GM12878 (cell line): ENCODE results near the gene PLEKHA5. TPM values are rescaled to one million over a fixed set of nuclear protein-coding genes. Genes with fewer than 3 reads are reported as not detected.

Source experiments
- ATAC-seq: fragments of 200-7000 bp; cut with Tn5 transposase; 3 replicates; pipeline ENCODE4 v1.9.1; 2020; ENCODE audit warnings: mild to moderate bottlenecking, moderate library complexity
- BruUV-seq: library from RNA; stranded (reverse); fragments of 400-500 nt; replicated peaks from 2 replicates; lab custom pipeline; 2021; lab: Mats Ljungman, UMichigan
- CTCF ChIA-PET: fragments of 300-600 bp; sonication (Branson Sonifier 250); formaldehyde crosslinking; extraction: SDS; loops from one replicate; lab custom pipeline; 2021; ENCODE audit warnings: inconsistent platforms; lab: Yijun Ruan, JAX
- POLR2A ChIA-PET: fragments of 350-600 bp; formaldehyde crosslinking; extraction: SDS; loops from one replicate; lab custom pipeline; 2021; ENCODE audit warnings: inconsistent platforms; lab: Charles Lee
- RAD21 ChIA-PET: fragments of 300-600 bp; sonication (Branson Sonifier 250); formaldehyde crosslinking; loops from one replicate; lab custom pipeline; 2023; ENCODE audit warnings: antibody characterized with exemption; ENCODE audit not compliant: unreplicated experiment; lab: Charles Lee
- SMC1A ChIA-PET: fragments of 300-600 bp; sonication (Branson Sonifier 250); formaldehyde crosslinking; loops from one replicate; lab custom pipeline; 2023; ENCODE audit not compliant: unreplicated experiment, uncharacterized antibody; lab: Charles Lee
- DNase-seq: peaks from one replicate; pipeline ENCODE4 v3.0.0-alpha.2; 2011; ENCODE audit warnings: low read depth, low spot score
- FAIRE-seq: peaks from 3 replicates; lab custom pipeline; 2011; peaks lifted over from hg19 to GRCh38; lab: Jason Lieb, UNC
- H2AFZ ChIP-seq: 2 replicates; pipeline ENCODE4 v1.6.0; 2011; ENCODE audit warnings: low read depth, low read length, control low read depth; ENCODE audit not compliant: control insufficient read depth
- H3K27ac ChIP-seq: 2 replicates; pipeline ENCODE4 v1.5.1; 2011; ENCODE audit warnings: control low read depth; ENCODE audit not compliant: control insufficient read depth, insufficient read depth
- H3K27me3 ChIP-seq, 2 experiments: replicated peaks in 1 of 2; 2 replicates each; pipeline versions ENCODE4 v1.6.0 to v1.6.1; 2011; ENCODE audit warnings: low read length in 1 of 2; ENCODE audit not compliant: control insufficient read depth in 2 of 2, insufficient read depth in 2 of 2
- H3K36me3 ChIP-seq, 2 experiments: 2 replicates each; pipeline ENCODE4 v1.5.1; 2011; ENCODE audit warnings: low read length in 1 of 2; ENCODE audit not compliant: control insufficient read depth in 2 of 2, insufficient read depth in 2 of 2
- H3K4me1 ChIP-seq: 2 replicates; pipeline ENCODE4 v1.6.1; 2011; ENCODE audit warnings: mild to moderate bottlenecking, low read length, moderate library complexity, mixed read lengths; ENCODE audit not compliant: control insufficient read depth, insufficient read depth
- H3K4me2 ChIP-seq: 2 replicates; pipeline ENCODE4 v1.6.0; 2011; ENCODE audit warnings: control low read depth; ENCODE audit not compliant: control insufficient read depth, insufficient read depth
- H3K4me3 ChIP-seq: fragments of 200-600 bp; sonication (generic); 2 replicates; pipeline ENCODE4 v1.5.1; 2016
- H3K79me2 ChIP-seq: 2 replicates; pipeline ENCODE4 v1.6.0; 2011; ENCODE audit warnings: low read length; ENCODE audit not compliant: control insufficient read depth, insufficient read depth
- H3K9ac ChIP-seq: 2 replicates; pipeline ENCODE4 v1.8.0; 2011; ENCODE audit warnings: low read length, control low read depth, mixed read lengths; ENCODE audit not compliant: control insufficient read depth, insufficient read depth
- H3K9me3 ChIP-seq: replicated peaks from 3 replicates; pipeline ENCODE4 v1.5.1; 2011; ENCODE audit warnings: mild to moderate bottlenecking, low read length; ENCODE audit not compliant: control insufficient read depth, insufficient read depth
- H4K20me1 ChIP-seq: 2 replicates; pipeline ENCODE4 v1.6.0; 2011; ENCODE audit not compliant: control insufficient read depth, insufficient read depth
- BMI1 ChIP-seq: fragments of 450-650 bp; IDR thresholded peaks from 2 replicates; pipeline ENCODE4 v1.6.1; 2016; ENCODE audit warnings: mild to moderate bottlenecking, moderate library complexity, borderline replicate concordance
- CBX5 ChIP-seq: sonication (generic); IDR thresholded peaks from 2 replicates; pipeline ENCODE4 v1.6.1; 2016; ENCODE audit warnings: low read depth, moderate library complexity, mild to moderate bottlenecking, inconsistent platforms
- CREM ChIP-seq: IDR thresholded peaks from 2 replicates; pipeline ENCODE4 v1.6.1; 2014; ENCODE audit warnings: antibody characterized with exemption, low read depth
- EED ChIP-seq: sonication (generic); IDR thresholded peaks from 2 replicates; pipeline ENCODE4 v1.6.1; 2016; ENCODE audit warnings: antibody characterized with exemption, low read depth
- ETV6 ChIP-seq, 2 experiments: fragments of 450-650 bp in 1 of 2; IDR thresholded peaks in 1 of 2; conservative IDR thresholded peaks in 1 of 2; 2 replicates each; pipeline ENCODE4 v1.6.1; 2014; ENCODE audit warnings: antibody characterized with exemption in 1 of 2, borderline replicate concordance in 1 of 2, low read depth in 1 of 2, mild to moderate bottlenecking in 1 of 2, moderate library complexity in 1 of 2
- HDAC2 ChIP-seq: fragments of 200-600 bp; sonication (generic); IDR thresholded peaks from 2 replicates; pipeline ENCODE4 v1.6.1; 2017
- JUND ChIP-seq: IDR thresholded peaks from 2 replicates; pipeline ENCODE4 v1.6.1; 2012; ENCODE audit warnings: low read depth, mild to moderate bottlenecking, low read length, improper control_type of control experiment, moderate library complexity
- KDM1A ChIP-seq: fragments of 200-600 bp; sonication (generic); IDR thresholded peaks from 2 replicates; pipeline ENCODE4 v1.6.1; 2016; ENCODE audit warnings: borderline replicate concordance
- MEF2A ChIP-seq: IDR thresholded peaks from 2 replicates; pipeline ENCODE4 v1.6.1; 2011; ENCODE audit warnings: low read depth, mild to moderate bottlenecking, low read length, moderate library complexity; ENCODE audit not compliant: insufficient read depth
- NFIC ChIP-seq: IDR thresholded peaks from 2 replicates; pipeline ENCODE4 v1.6.1; 2012; ENCODE audit warnings: low read depth, mild to moderate bottlenecking, inconsistent platforms, low read length, moderate library complexity
- RB1 ChIP-seq: fragments of 450-650 bp; formaldehyde crosslinking; IDR thresholded peaks from 2 replicates; pipeline ENCODE4 v1.6.1; 2017; ENCODE audit warnings: mild to moderate bottlenecking, borderline replicate concordance
- ZNF622 ChIP-seq: fragments of 450-650 bp; IDR thresholded peaks from 2 replicates; pipeline ENCODE4 v1.6.1; 2017; ENCODE audit warnings: mild to moderate bottlenecking, inconsistent platforms
- in situ Hi-C: fragments of 300-500 bp; cut with MboI; formaldehyde crosslinking; loops from 9 replicates; pipeline ENCODE4 v1.14.3; 2018; ENCODE audit warnings: mixed read lengths
- intact Hi-C: fragments of 100-400 bp; cut with micrococcal nuclease; formaldehyde crosslinking; loops from one replicate; pipeline ENCODE4 v1.14.2; 2022; ENCODE audit not compliant: unreplicated experiment
- polyA plus RNA-seq, 11 experiments: library from polyadenylated mRNA; depleted of rRNA in 4 of 11; unstranded in 6 of 11; stranded (reverse) in 5 of 11; fragments of >200 nt; fragmentation: Nextera tagmentation in 4 of 11; fragmentation: Illumina TruSeq in 1 of 11; extraction: Ambion mirVana in 4 of 11; extraction: Trizol in 1 of 11; gene quantifications; 1 replicate in 1 of 11; 2 replicates in 10 of 11; pipeline versions ENCODE4 v1.2.1 to v1.2.3, GENCODE V29; 2011 to 2016; ENCODE audit warnings: inconsistent platforms in 2 of 11, missing spikeins in 2 of 11, low read depth in 1 of 11
- total RNA-seq, 4 experiments: library from RNA; depleted of rRNA in 3 of 4; stranded (reverse); fragments of >200 nt in 3 of 4; fragmentation: Illumina TruSeq in 1 of 4; extraction: Trizol in 1 of 4; gene quantifications; 2 replicates each; pipeline versions ENCODE4 v1.2.1 to v1.2.3, GENCODE V29; 2013 to 2021
- TF ChIP-seq, protein P1 (sequence below): fragments of 450-650 bp; IDR thresholded peaks from 2 replicates; pipeline ENCODE4 v1.6.1; 2014; ENCODE audit warnings: mild to moderate bottlenecking
- TF ChIP-seq, protein P2 (sequence below): fragments of 450-650 bp; IDR thresholded peaks from 2 replicates; pipeline ENCODE4 v1.6.1; 2017; ENCODE audit warnings: mild to moderate bottlenecking
- TF ChIP-seq, protein P3 (sequence below): IDR thresholded peaks from 2 replicates; pipeline ENCODE4 v1.6.1; 2012; ENCODE audit warnings: low read depth, low read length, improper control_type of control experiment
- TF ChIP-seq, protein P4 (sequence below): IDR thresholded peaks from 2 replicates; pipeline ENCODE4 v1.6.1; 2012; ENCODE audit warnings: low read depth, low read length, improper control_type of control experiment
- TF ChIP-seq, protein P5 (sequence below): fragments of 450-650 bp; IDR thresholded peaks from 2 replicates; pipeline ENCODE4 v1.6.1; 2016; ENCODE audit warnings: mild to moderate bottlenecking

PLEKHA5 gene
- total and polyA plus RNA-seq, 10 of the 15 experiments (the other 5 are each of a cell fraction or from before 2014, with no cell fraction given): 0.09 to 0.33 (median 0.18) TPM; not detected in 3

DNA sequence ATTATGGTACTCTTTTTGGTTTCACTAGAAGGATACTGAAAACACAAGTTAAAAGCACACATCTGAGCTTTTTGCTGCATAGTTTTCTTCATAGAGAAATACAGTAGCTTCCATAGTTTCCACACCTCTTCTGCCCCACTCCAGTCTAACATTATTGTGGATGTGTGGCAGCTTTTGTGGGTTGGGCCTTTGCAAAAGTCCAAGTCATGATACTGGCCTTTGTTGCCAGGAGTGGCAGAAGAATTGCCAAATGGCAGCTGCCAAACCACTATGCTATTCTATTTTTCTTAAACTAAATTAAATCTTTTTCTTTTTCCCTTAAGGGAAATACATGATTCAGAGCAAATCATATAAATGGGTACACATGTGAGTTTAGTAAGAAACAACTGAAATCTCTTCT, 114.8 kb downstream of the PLEKHA5 start:
- no peaks in the 10 kb centered on the region for H3K27me3 ChIP-seq
- BruUV-seq: no TSS peak
- H3K9me3 ChIP-seq: no peaks in the 10 kb centered on the region
- DNase-seq: no peak
- RAD21 ChIA-PET: no interaction called here
- SMC1A ChIA-PET: no interaction called here
- ATAC-seq: no peak
- intact Hi-C loops: no loop called here
- H3K4me3 ChIP-seq: no peak overlapping the region
- no peaks in the 10 kb centered on the region for H4K20me1 ChIP-seq
- CTCF ChIA-PET: no interaction called here
- in situ Hi-C loops: no loop called here
- POLR2A ChIA-PET: no interaction called here
- H3K36me3 ChIP-seq: no peaks in the 10 kb centered on the region
- H3K4me1 ChIP-seq: no peaks in the 10 kb centered on the region
- H3K27ac ChIP-seq: no peak overlapping the region
- no peak overlapping the region for H3K4me2 ChIP-seq
- H2AFZ ChIP-seq: no peak overlapping the region
- no peak for FAIRE-seq
- TF ChIP-seq MEF2A (no peak), EED (no peak), NFIC (no peak), CREM (no peak), CBX5 (no peak), JUND (no peak), BMI1 (no peak), KDM1A (no peak), HDAC2 (no peak), RB1 (no peak), ETV6 (conservative IDR thresholded peaks at IDR 0.05 in 1 of 2, IDR thresholded peaks at IDR 0.05 in 1 of 2; ENCODE audit: borderline replicate concordance in 1 of 2, low read depth in 1 of 2) (no peak), ZNF622 (no peak)
- TF ChIP-seq, protein P1, sequence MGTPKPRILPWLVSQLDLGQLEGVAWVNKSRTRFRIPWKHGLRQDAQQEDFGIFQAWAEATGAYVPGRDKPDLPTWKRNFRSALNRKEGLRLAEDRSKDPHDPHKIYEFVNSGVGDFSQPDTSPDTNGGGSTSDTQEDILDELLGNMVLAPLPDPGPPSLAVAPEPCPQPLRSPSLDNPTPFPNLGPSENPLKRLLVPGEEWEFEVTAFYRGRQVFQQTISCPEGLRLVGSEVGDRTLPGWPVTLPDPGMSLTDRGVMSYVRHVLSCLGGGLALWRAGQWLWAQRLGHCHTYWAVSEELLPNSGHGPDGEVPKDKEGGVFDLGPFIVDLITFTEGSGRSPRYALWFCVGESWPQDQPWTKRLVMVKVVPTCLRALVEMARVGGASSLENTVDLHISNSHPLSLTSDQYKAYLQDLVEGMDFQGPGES: no peak
- TF ChIP-seq, protein P2, sequence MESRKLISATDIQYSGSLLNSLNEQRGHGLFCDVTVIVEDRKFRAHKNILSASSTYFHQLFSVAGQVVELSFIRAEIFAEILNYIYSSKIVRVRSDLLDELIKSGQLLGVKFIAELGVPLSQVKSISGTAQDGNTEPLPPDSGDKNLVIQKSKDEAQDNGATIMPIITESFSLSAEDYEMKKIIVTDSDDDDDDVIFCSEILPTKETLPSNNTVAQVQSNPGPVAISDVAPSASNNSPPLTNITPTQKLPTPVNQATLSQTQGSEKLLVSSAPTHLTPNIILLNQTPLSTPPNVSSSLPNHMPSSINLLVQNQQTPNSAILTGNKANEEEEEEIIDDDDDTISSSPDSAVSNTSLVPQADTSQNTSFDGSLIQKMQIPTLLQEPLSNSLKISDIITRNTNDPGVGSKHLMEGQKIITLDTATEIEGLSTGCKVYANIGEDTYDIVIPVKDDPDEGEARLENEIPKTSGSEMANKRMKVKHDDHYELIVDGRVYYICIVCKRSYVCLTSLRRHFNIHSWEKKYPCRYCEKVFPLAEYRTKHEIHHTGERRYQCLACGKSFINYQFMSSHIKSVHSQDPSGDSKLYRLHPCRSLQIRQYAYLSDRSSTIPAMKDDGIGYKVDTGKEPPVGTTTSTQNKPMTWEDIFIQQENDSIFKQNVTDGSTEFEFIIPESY: no peak
- TF ChIP-seq, protein P3, sequence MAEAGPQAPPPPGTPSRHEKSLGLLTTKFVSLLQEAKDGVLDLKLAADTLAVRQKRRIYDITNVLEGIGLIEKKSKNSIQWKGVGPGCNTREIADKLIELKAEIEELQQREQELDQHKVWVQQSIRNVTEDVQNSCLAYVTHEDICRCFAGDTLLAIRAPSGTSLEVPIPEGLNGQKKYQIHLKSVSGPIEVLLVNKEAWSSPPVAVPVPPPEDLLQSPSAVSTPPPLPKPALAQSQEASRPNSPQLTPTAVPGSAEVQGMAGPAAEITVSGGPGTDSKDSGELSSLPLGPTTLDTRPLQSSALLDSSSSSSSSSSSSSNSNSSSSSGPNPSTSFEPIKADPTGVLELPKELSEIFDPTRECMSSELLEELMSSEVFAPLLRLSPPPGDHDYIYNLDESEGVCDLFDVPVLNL: no peak
- TF ChIP-seq, protein P4, sequence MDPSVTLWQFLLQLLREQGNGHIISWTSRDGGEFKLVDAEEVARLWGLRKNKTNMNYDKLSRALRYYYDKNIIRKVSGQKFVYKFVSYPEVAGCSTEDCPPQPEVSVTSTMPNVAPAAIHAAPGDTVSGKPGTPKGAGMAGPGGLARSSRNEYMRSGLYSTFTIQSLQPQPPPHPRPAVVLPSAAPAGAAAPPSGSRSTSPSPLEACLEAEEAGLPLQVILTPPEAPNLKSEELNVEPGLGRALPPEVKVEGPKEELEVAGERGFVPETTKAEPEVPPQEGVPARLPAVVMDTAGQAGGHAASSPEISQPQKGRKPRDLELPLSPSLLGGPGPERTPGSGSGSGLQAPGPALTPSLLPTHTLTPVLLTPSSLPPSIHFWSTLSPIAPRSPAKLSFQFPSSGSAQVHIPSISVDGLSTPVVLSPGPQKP: no peak
- TF ChIP-seq, protein P5, sequence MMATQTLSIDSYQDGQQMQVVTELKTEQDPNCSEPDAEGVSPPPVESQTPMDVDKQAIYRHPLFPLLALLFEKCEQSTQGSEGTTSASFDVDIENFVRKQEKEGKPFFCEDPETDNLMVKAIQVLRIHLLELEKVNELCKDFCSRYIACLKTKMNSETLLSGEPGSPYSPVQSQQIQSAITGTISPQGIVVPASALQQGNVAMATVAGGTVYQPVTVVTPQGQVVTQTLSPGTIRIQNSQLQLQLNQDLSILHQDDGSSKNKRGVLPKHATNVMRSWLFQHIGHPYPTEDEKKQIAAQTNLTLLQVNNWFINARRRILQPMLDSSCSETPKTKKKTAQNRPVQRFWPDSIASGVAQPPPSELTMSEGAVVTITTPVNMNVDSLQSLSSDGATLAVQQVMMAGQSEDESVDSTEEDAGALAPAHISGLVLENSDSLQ: no peak
- TF ChIP-seq, all 136 proteins: peak for 0
- H3K79me2 ChIP-seq: no peaks in the 10 kb centered on the region
- no peak overlapping the region for H3K9ac ChIP-seq
